Brain pericyte (primary cell): ENCODE measurements around the gene IL4.
"Not testable (repeated sequence)": the region's sequence is repeated elsewhere in the genome, so short reads cannot be mapped to it uniquely, and the experiment has no call there.

Experiments used
- DNase-seq: peaks from one replicate; pipeline ENCODE4 v3.0.0-alpha.2; 2012; ENCODE audit warnings: low read depth, low spot score

The IL4 gene

GRCh38 chr5:132673939-132674630, at the start of gene IL4:
Gene IL4 (plus strand): TSS chr5:132673989. CDS start chr5:132674051, 62 bp downstream.
- DNase-seq = no peak

- DNase-seq = no peak
Observed at GRCh38 chr5:132627470-132627869, 46.3 kb upstream of the IL4 start.

GRCh38 chr5:132628814-132629213, 45.0 kb upstream of the IL4 start:
- no peak for DNase-seq

- DNase-seq = no peak
Observed at GRCh38 chr5:132629230-132629944, 44.4 kb upstream of the IL4 start.

- not testable (repeated sequence) for DNase-seq
Observed at GRCh38 chr5:132633587-132633986, 40.2 kb upstream of the IL4 start.

- no peak for DNase-seq
Observed at GRCh38 chr5:132635873-132636272, 37.9 kb upstream of the IL4 start.

- DNase-seq = no peak
Observed at GRCh38 chr5:132637241-132637640, 36.5 kb upstream of the IL4 start.

GRCh38 chr5:132639706-132640130, 34.1 kb upstream of the IL4 start:
- no peak for DNase-seq

GRCh38 chr5:132640613-132641012, 33.2 kb upstream of the IL4 start:
- no peak for DNase-seq

- no peak for DNase-seq
Observed at GRCh38 chr5:132641241-132641723, 32.5 kb upstream of the IL4 start.

- no peak for DNase-seq
Observed at GRCh38 chr5:132641841-132642240, 31.9 kb upstream of the IL4 start.

GRCh38 chr5:132644177-132644576, 29.6 kb upstream of the IL4 start:
- DNase-seq = no peak

- DNase-seq = no peak
Observed at GRCh38 chr5:132646583-132647266, 27.1 kb upstream of the IL4 start.

- DNase-seq = no peak
Observed at GRCh38 chr5:132647473-132647872, 26.3 kb upstream of the IL4 start.

GRCh38 chr5:132648355-132648754, 25.4 kb upstream of the IL4 start:
- DNase-seq = no peak

GRCh38 chr5:132651838-132652469, 21.8 kb upstream of the IL4 start:
- no peak for DNase-seq

GRCh38 chr5:132653716-132654115, 20.1 kb upstream of the IL4 start:
- no peak for DNase-seq

GRCh38 chr5:132655821-132656773, 17.7 kb upstream of the IL4 start:
- no peak for DNase-seq

- DNase-seq = no peak
Observed at GRCh38 chr5:132656774-132657355, 16.9 kb upstream of the IL4 start.

- DNase-seq = no peak
Observed at GRCh38 chr5:132657676-132658380, 16.0 kb upstream of the IL4 start, which contains the start of gene IL13. Gene IL13 (plus strand): TSS chr5:132658173. CDS start chr5:132658187, 14 bp downstream.
